ENCODE measurements around the gene DYNC1H1.
A peak's percentile ranks its signal among the peaks of the same experiment; 100 is the strongest.

Gene DYNC1H1

GRCh38 chr14:101961011-101961721 lies 3.2 kb upstream of the DYNC1H1 start (continued):
- TF ChIP-seq PATZ1 (tag by site-specific recombination; IDR thresholded peaks at IDR 0.05): peak; percentile 43
- no peak for TF ChIP-seq REPIN1 (tag by site-specific recombination; IDR thresholded peaks at IDR 0.05; ENCODE audit: low read depth)
- peak; percentile 68; the same call in 1 of the 2 replicates for TF ChIP-seq ZBTB10 (tag by site-specific recombination; IDR thresholded peaks at IDR 0.05)
- no peak for TF ChIP-seq ZNF292 (tag by site-specific recombination; IDR thresholded peaks at IDR 0.05; ENCODE audit: borderline replicate concordance, low read depth)
- TF ChIP-seq ZIC2 (tag by site-specific recombination; IDR thresholded peaks at IDR 0.05): 0 out of 2 replicates have a peak, but pooled peaks have one; percentile 9
- 0 out of 2 replicates have a peak, but pooled peaks have one; percentile 26 for TF ChIP-seq ZBTB48 (tag by site-specific recombination; IDR thresholded peaks at IDR 0.05)
- TF ChIP-seq ZNF529 (tag by site-specific recombination; IDR thresholded peaks at IDR 0.05; ENCODE audit: insufficient replicate concordance): no peak
- peak; percentile 97 for TF ChIP-seq ZNF692 (tag by site-specific recombination; IDR thresholded peaks at IDR 0.05)
- TF ChIP-seq INSM2 (tag by site-specific recombination; IDR thresholded peaks at IDR 0.05): no peak
- no peak for TF ChIP-seq ZNF48 (tag by site-specific recombination; IDR thresholded peaks at IDR 0.05)
- TF ChIP-seq, protein P1, sequence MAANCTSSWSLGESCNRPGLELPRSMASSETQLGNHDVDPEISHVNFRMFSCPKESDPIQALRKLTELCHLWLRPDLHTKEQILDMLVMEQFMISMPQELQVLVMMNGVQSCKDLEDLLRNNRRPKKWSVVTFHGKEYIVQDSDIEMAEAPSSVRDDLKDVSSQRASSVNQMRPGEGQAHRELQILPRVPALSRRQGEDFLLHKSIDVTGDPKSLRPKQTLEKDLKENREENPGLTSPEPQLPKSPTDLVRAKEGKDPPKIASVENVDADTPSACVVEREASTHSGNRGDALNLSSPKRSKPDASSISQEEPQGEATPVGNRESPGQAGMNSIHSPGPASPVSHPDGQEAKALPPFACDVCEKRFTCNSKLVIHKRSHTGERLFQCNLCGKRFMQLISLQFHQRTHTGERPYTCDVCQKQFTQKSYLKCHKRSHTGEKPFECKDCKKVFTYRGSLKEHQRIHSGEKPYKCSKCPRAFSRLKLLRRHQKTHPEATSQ (tag by site-specific recombination; IDR thresholded peaks at IDR 0.05): no peak
- peak; percentile 35; the same call in 1 of the 2 replicates for TF ChIP-seq KLF8 (tag by site-specific recombination; IDR thresholded peaks at IDR 0.05)
- peak; percentile 75 for TF ChIP-seq GLIS2 (tag by site-specific recombination; IDR thresholded peaks at IDR 0.05)
- no peak for TF ChIP-seq ZNF658 (tag by site-specific recombination; IDR thresholded peaks at IDR 0.05)
- TF ChIP-seq ZBTB44 (tag by site-specific recombination; IDR thresholded peaks at IDR 0.05): no peak
- peak; percentile 32; the same call in 1 of the 2 replicates for TF ChIP-seq ZNF18 (tag by site-specific recombination; IDR thresholded peaks at IDR 0.05)
- TF ChIP-seq, protein P2, sequence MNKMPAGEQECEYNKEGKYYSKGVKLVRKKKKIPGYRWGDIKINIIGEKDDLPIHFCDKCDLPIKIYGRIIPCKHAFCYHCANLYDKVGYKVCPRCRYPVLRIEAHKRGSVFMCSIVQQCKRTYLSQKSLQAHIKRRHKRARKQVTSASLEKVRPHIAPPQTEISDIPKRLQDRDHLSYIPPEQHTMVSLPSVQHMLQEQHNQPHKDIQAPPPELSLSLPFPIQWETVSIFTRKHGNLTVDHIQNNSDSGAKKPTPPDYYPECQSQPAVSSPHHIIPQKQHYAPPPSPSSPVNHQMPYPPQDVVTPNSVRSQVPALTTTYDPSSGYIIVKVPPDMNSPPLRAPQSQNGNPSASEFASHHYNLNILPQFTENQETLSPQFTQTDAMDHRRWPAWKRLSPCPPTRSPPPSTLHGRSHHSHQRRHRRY (tag by site-specific recombination; IDR thresholded peaks at IDR 0.05): no peak
- peak; percentile 39; the same call in 1 of the 2 replicates for TF ChIP-seq KLF17 (tag by site-specific recombination; IDR thresholded peaks at IDR 0.05)
- peak; percentile 62; the same call in 1 of the 2 replicates for TF ChIP-seq ZNF10 (tag by site-specific recombination; IDR thresholded peaks at IDR 0.05)
- TF ChIP-seq ZNF610 (tag by site-specific recombination; IDR thresholded peaks at IDR 0.05; ENCODE audit: borderline replicate concordance): no peak
- peak; percentile 65 for TF ChIP-seq GLIS1 (tag by site-specific recombination; IDR thresholded peaks at IDR 0.05)
- TF ChIP-seq ZNF843 (tag by site-specific recombination; IDR thresholded peaks at IDR 0.05): no peak
- peak; percentile 64; the same call in 1 of the 2 replicates for TF ChIP-seq ZNF2 (tag by site-specific recombination; IDR thresholded peaks at IDR 0.05)
